DMS 273 treated with DMSO at 0.1 percent for 48 hours (cell line): Measurements from ENCODE around the gene PCCA.
A peak's percentile ranks its signal among the peaks of the same experiment; 100 is the strongest.
"Not testable (repeated sequence)": the region's sequence is repeated elsewhere in the genome, so short reads cannot be mapped to it uniquely, and the experiment has no call there.

ENCODE experiments used
- DNase-seq: peaks from one replicate; lab custom pipeline; 2025; lab: John Stamatoyannopoulos, UW

Gene PCCA

DNA sequence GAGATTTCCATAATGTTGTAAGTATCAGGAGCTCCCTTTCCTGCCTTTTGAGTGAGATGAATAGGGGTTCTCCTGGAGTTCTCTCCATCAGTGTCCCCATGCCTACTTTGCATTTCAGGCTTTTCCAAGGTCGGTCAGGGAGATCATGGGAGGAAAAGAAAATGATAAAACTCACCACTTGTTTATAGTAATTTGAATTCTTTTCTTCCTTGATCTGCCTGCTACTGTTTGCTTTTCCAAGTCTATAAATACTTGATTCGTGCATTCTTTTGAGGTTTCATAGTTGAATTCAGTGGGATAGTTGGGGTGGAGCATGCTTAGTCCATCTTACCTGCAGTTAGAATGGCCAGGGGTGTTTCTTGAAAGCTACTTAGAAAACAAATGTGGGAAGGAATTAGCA, 51.5 kb downstream of the PCCA start:
- no peak for DNase-seq

DNA sequence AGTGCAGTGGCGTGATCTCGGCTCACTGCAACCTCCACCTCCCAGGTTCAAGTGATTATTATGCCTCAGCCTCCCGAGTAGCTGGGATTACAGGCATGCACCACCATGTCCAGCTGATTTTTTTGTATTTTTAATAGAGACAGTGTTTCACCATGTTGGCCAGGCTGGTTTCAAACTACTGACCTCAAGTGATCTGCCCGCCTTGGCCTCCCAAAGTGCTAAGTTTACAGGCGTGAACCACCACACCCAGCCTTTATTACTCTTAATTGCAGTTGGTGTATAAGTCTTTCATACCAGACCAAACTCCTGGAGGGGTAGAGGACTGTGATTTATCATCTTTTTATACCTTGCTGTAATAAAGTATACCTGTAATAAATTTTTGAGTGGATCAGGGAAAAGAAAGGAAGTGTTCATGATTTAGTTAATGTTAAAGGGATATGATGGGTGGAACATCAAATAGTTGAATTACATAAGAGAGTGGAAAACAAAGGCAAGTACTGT, 52.6 kb downstream of the PCCA start:
- not testable (repeated sequence) for DNase-seq

DNA sequence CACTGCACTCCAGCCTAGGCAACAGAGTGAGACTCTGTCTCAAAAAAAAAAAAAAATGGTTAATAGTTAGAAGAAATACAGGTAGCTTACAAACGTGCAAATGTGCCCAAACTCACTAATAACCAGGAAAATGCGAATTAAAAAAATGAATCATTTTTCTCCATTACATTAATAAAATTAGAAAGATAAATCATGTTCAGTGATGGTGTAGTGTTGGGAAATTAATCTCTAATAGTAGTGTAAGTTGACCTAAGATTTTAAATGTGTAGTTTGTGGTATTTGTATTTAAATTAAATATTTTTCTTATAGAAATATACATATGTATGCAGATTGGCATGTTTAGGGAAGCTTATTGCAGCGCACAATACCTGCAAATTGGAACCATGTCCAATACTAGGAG, 57.6 kb downstream of the PCCA start:
- no peak for DNase-seq

DNA sequence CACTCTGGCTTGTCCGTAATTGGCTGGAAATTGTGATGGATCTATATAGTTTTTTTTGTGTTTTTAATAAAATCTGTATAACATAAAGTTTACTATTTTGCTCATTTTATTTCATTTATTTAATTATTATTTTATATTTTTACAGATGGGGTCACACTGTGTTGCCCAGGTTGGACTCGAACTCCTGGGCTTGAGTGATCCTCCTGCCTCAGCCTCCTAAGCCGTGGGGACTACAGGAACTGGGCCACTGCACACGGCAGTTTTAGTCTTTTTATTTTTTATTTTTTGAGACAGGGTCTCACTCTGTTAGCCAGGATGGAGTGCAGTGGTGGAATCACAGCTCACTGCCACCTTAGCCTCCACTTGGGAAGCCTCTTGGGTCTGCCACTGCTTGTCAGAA, 58.9 kb downstream of the PCCA start:
- no peak for DNase-seq

DNA sequence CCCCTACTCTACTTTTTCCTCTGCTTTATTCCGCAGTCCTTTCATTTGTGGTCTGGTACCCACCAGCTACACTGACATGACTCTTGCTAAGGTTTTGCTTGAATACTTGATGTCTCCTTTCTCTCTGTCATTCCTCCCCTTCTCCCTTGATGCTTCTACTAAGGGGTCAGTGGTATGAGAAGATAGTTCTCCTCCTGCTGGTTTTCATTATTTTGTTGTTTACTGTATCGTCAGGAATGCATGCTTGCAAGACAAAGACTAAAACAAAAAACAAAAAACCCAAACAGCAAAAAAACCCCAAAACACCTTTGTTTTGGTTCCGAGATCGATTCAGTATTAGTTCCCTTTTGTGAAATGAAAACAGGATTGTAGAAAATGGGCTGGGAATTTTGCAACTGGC, 59.5 kb downstream of the PCCA start:
- no peak for DNase-seq

DNA sequence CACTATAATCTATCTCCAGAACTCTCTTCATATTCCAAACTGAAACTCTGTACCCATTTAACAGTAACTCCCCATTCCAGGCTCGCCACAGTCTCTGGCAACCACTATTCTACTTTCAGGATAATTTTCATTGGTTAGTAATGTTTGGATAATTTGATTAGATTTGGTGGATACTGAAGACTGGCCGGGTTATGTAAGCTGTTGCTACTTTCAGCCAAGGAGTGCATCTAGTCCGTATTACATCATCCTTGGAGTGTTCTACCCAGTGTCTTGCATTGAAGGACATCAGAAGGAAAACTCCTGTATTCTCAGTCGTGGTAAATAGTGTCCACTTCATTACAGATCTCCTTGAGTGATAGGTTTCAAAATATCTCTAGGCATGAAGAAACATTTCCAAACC, 60.5 kb downstream of the PCCA start:
- DNase-seq, result no peak

DNA sequence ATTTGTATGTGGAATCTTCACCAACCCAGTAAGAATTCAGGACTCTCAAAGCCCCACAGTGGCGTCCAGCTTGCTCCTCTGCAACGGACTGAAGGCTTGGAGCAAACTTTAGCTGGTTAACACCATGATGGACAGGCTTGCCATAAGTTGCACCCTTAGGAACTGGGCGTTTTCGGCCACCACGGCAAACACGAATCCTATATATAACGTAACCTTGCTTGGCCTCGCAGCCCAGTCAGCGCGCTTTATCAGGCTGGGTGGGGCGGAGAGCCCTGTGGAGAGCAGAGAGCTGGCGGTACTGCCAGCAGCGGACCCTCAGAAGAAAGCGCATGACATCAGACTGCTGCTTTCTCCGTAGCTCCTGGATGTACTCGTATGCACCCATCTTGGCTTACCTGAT, 61.8 kb downstream of the PCCA start:
- DNase-seq, result not testable (repeated sequence)

DNA sequence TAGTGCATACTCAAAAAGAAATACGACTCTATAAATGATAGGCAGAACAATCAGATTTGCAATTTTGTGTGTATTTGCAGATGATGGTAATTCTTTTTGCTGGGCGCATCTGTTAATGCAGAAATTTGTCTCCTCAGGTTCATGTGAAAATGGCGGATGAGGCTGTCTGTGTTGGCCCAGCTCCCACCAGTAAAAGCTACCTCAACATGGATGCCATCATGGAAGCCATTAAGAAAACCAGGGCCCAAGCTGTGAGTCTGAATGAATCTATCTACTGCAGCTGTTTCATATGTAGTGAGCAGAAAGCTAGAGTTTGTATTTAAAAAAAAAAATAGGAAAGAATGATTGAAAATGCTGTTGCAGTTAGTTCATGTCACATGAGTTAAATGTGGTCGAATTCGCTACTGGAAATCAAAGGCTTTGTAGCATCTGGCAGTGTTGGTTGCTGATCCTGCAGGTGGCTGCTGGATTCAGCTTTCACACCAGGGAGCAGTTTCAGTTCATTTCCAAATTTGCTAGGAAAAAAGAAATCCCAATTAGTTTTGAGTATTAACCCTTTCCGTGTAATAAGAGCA, 66.0 kb downstream of the PCCA start:
- DNase-seq, result no peak

DNA sequence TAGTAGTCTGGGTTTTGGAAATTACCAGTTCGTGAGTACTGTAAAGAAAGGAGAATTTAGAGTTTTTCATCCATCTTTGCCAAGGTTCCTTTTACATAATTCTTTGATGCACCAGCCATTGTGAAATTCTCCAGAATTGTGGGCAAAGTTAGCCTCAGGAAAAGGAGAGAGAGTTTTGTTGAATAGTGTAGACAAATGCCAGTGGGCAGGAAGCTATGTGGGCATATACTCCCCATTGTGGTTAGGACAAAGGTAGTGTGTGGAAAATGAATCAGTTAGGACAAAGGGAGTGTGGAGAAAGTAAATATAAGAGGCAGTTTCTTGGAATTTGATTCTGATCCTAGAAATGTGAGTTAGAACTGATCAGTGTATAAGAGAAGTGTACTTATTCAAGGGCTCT, 67.9 kb downstream of the PCCA start:
- no peak for DNase-seq

DNA sequence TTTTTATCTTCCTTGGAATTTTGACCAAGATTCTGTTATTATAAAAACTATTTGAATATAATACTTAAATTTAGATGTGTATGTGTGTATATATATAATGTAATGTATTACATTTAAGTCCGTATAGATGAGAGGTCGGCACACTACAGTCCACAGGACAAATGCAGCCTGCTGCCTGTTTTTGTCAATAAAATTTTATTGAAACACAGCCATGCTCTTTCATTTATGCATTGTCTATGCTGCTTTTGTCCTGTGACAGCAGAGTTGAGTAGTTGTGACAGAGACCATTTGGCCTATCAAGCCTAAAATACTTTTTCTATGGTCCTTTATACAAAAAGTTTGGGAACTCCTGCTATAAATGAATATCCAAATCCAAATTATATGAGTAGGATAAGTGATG, 69.7 kb downstream of the PCCA start:
- no peak for DNase-seq

DNA sequence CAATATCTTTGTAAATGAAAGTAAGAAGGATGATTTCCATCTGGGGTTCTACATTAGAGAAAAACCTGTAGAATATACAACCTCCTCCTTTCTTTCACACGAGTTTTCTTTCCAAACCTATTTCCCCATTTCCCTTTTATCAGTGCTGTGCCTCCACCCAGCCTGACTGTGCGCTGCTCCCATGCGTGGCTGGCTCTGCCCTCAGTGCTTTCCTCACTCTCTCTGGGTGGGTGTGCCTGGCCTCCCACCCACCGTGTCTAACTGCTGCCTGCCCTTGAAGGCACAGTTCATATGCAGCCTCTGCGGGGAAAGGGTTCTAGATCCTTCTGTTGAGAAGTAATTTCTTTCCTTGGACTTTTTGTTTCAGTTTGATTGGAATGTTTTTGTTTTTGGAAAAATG, 70.7 kb downstream of the PCCA start:
- DNase-seq, result no peak

DNA sequence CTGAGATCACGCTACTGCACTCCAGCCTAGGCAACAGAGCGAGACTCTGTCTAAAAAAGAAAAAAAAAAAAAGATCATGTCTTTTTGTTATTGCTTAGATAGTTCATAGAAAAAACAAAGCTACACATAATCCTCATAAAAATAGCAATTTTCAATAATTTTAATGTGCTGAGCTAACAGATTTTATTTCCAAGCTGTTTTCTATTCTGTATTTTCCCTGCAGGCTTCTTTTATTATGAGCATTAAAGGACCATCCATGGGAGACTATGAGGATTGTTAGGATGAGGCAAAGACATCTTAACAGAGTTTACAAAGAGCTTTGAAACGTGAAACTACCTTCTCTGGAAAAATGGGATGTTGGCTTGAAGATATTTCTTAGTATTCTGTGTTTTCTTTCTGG, 71.6 kb downstream of the PCCA start:
- DNase-seq, result no peak

DNA sequence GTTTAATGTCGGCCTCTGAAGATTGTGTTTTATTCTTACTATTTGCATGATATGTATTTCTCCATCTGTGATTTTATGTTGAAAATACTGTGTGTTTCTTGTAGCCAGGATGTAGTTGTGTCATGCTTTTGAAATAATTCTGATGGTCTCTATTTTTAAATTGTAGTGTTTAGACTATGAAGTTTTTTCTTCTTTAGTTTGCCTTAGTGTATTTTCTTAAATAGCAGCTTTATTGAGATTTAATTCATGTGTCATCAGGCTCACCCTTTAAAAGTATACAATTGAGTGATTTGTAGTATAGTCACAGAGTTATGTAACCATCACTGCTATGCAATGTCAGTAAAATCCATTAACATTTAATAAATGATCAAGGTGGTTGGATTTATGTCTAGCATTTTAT, 74.5 kb downstream of the PCCA start:
- DNase-seq, result no peak

DNA sequence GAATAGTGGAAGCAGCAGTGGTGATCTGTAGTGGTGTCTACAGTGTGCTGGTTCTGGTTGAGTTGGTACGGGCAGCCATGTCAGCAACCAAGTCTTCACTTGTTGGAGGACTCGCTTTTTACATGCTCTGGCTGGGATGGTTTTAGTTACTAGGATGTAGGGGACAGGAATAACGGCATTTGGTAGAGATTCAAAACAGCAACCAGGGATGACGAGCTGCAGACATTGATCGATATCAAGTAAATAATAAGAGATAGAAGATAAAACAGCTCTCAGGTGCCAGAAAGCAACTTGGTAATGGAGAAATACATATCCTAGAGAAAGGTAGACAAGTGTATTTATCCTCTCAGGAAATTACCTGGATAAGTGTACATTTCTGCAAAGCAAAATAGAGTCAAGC, 84.3 kb downstream of the PCCA start:
- no peak for DNase-seq

DNA sequence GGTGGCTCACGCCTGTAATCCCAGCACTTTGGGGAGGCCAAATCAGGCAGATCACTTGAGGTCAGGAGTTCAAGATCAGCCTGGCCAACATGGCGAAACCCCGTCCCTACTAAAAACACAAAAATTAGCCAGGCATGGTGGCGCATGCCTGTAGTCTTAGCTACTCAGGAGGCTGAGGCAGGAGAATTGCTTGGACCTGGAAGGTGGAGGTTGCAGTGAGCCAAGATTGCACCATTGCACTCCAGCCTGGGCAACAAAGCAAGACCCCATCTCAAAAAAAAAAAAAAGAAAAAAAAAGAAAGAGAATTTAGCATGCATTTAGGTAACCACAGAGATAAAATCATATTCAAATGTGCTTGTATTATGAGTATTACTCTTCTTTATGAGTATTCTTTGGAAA, 85.6 kb downstream of the PCCA start:
- not testable (repeated sequence) for DNase-seq

DNA sequence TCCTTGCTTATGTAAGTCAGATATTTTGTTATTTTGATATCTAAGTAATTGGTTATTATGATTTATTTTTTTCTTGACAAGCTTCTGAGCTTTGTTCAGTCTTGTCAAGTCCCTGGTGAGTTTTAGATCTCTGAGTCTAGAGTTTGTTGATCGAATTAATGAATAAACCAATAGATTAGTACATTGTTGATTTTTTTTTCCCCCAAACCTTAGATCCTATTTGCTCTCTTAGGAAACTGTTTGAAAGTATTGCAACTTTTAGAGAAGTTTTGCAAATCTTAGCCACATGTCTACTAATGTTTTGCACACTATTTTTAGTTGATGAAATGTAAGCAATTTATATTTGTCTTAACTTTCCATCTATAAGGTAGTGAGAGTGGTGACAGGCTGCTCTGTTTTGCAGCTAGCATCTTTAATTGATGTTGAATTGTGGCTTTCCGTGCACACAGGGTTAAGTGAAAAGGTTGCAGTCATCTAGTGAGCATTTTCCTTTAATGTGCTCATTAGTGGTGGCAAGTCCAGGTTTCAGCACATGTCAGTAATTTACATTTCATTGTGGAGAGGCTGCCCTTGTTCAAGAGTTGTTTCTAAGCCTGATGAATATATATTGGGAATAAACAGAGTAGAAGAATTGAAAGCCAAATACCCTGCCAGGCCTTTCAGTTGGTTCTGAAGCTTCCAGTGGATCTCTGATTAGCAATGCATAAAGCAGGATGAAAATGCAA, 86.3 kb downstream of the PCCA start:
- no peak for DNase-seq

DNA sequence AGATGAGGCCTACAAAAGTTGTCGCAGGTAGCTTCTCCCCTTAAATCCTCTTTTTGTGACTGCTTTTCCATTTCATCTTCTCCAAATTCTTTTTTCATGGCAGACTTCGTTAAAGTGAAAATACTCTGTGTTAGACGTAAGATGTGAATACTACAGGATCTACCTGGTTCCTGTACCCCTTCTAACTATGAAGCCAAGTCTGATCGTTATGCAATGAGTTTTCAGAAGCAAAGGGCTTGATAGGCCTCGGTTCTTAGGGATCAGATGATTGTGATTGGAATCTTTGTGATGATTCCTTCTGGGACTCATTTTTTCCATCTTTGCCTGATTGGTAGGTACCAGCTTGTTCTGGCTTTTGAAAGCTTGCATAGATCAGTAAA, 86.9 kb downstream of the PCCA start:
- DNase-seq, result no peak

DNA sequence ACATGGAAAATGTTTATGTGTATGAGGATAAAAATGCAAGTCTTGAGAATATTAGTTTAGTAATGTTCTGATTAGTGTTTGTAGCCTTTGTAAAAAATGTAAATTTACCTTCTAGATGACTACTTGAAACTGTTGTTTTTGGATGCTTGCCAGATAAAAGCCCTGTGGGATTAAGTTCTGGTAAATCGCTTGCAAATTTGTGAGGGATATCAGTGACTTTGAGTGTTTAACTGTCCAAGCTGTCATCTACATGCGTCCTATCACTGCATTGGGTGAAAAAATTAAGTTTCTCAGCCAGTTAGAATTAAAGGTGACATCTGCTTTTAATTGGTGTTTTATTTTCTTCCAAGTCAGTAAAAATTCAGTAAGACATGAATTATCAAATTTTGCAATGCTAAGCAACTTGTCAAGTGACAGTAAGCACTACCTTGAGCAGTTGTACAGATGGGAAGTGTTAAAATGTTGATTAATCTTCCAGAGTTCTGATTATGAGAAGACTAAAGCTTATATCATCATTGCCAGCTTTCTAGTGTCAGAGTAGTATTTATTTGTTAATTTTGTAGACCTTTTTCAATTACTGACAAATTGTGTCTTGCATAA, 88.0 kb downstream of the PCCA start:
- DNase-seq, result peak; percentile 48

DNA sequence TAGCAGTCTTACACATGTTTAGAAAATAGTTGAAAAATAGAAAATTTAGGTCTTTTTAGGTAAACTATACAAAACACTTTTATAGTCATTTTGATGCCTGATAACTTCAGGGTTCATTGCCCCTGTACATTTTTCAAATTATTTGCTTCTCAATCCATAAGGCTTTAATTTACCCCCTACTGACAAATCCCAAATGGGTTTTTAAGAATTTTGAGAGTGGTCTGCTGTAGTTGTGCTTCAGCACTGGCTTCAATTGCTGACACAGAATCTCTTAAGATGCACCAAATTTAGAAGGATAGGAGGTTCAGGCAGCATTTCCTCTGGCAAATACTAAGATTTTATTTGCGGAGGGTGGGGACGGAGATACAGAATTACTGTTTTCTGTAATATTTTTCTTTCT, 89.4 kb downstream of the PCCA start:
- no peak for DNase-seq

DNA sequence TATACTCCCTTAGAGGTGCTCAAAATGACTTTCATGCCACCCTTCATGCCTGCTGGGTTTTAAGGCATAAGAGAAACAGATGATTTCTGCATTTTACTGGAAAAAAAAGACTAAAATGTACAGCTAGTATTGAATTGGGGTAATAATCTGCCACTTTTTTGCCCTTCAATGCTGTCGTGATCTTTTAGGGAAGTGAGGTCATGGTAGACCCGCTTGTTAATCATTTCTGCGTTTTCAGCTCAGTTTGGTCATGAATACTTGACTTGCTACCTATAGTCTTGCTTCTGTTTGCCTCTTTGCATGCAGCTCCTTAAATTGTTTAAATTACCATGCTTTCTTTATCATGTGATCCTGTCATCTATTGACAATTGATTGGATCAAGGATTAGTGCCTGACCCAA, 90.4 kb downstream of the PCCA start:
- no peak for DNase-seq

DNA sequence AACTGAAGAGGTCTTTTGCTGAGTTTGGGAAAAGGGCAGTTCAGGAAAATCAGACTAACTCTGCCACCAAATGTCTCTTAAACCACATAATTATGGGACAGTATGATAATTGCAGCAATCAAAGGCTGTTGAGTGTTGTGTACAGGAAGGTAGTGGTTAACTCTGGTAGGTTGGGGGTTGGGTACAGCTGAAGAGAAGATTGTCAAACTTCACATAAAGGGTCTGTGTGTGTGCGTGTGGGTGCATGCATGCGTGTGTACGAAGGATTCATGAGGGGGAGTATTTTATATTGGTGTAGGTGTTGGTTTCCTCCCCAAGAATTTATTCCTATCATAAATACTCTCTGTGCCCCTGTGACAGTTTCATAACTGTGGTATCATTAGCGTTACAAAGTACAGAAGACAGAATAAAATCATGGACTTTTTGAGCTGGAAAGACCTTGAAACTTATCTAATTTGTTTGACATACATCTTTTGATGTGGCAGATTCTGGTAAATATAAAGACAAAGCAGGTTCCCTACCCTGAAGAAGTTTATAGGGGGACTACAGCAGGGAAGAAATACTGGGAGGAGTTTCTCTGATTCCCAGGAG, 94.1 kb downstream of the PCCA start:
- no peak for DNase-seq

DNA sequence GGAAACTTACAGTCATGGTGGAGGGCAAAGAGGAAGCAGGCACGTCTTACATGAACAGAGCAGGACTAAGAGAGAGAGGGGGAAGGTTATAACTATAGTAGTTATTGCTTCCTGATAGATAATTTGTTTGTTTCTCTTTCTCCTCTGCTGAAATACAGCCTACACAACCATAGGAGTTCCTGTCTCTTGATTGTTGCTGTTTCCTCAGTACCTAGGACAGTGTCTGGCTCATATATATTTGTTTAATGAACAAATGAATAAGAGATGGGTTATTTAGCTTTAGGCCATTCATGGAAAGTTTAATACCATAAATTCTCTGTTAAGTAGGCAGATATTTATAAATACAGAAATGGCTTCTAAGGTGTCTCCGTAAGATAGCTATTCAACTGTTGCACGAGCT, 95.2 kb downstream of the PCCA start:
- no peak for DNase-seq

DNA sequence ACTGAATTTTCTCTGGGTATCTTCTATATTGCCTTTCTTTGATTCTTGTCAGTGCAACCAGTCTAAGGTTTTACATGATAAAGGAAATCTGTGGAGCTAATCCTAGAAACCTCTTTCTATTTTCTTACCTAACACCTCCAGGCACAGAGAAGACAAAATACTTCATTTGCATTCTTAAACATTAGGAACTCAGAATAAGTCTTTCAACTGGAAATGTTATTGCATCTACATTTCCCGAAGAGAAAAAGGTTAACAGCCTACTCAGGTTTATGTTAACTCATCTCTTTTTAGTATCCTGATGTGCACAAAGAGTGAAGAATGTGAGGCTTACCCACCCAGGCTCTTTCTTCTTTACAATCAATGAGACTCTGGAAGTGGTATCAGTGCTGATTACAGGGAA, 106.7 kb downstream of the PCCA start:
- no peak for DNase-seq
